Astrocyte (in vitro differentiated cells and primary cell): Measurements from ENCODE around the gene TAF6L. TPM values are rescaled to one million over a fixed set of nuclear protein-coding genes. Genes with fewer than 3 reads are reported as not detected.

Experiments
- DNase-seq: peaks from one replicate; pipeline ENCODE4 v3.0.0-alpha.2; 2010; ENCODE audit warnings: low read depth
- FAIRE-seq: peaks from 2 replicates; lab custom pipeline; 2011; peaks lifted over from hg19 to GRCh38; lab: Jason Lieb, UNC
- H2AFZ ChIP-seq: 2 replicates; pipeline ENCODE4 v1.6.0; 2012; ENCODE audit warnings: low read depth, low read length, inconsistent platforms
- H3K27ac ChIP-seq: 2 replicates; pipeline ENCODE4 v1.5.1; 2011; ENCODE audit warnings: low read depth, low read length, inconsistent platforms
- H3K27me3 ChIP-seq: 2 replicates; pipeline ENCODE4 v1.6.0; 2011; ENCODE audit warnings: low read length, inconsistent platforms; ENCODE audit not compliant: insufficient read depth
- H3K36me3 ChIP-seq: 2 replicates; pipeline ENCODE4 v1.5.1; 2011; ENCODE audit warnings: low read length, inconsistent platforms; ENCODE audit not compliant: insufficient read depth
- H3K4me1 ChIP-seq: 2 replicates; pipeline ENCODE4 v1.5.1; 2011; ENCODE audit warnings: low read length, inconsistent platforms; ENCODE audit not compliant: insufficient read depth
- H3K4me2 ChIP-seq: 2 replicates; pipeline ENCODE4 v1.6.0; 2012; ENCODE audit warnings: low read length, inconsistent platforms
- H3K4me3 ChIP-seq: 2 replicates; pipeline ENCODE4 v1.5.1; 2011; ENCODE audit warnings: low read depth, mild to moderate bottlenecking, low read length, inconsistent platforms; ENCODE audit not compliant: insufficient read depth
- H3K79me2 ChIP-seq: 2 replicates; pipeline ENCODE4 v1.6.0; 2012; ENCODE audit warnings: mild to moderate bottlenecking, low read length, inconsistent platforms; ENCODE audit not compliant: insufficient read depth
- H3K9ac ChIP-seq: 2 replicates; pipeline ENCODE4 v1.6.0; 2012; ENCODE audit warnings: mild to moderate bottlenecking, low read length, inconsistent platforms
- H3K9me3 ChIP-seq: 2 replicates; pipeline ENCODE4 v1.5.1; 2012; ENCODE audit warnings: low read depth, mild to moderate bottlenecking, low read length, inconsistent platforms; ENCODE audit not compliant: insufficient read depth
- H4K20me1 ChIP-seq: 2 replicates; pipeline ENCODE4 v1.6.0; 2012; ENCODE audit warnings: low read length, inconsistent platforms; ENCODE audit not compliant: insufficient read depth
- H3K27ac Mint-ChIP-seq: one replicate; pipeline ENCODE4 v1.8.0; 2021; ENCODE audit warnings: mild to moderate bottlenecking, mixed read lengths; ENCODE audit not compliant: unreplicated experiment
- H3K27me3 Mint-ChIP-seq: one replicate; pipeline ENCODE4 v1.8.0; 2021; ENCODE audit warnings: low read depth, mixed read lengths; ENCODE audit not compliant: unreplicated experiment
- H3K36me3 Mint-ChIP-seq: one replicate; pipeline ENCODE4 v1.8.0; 2021; ENCODE audit warnings: low read depth, mixed read lengths; ENCODE audit not compliant: unreplicated experiment
- H3K4me1 Mint-ChIP-seq: one replicate; pipeline ENCODE4 v1.8.0; 2021; ENCODE audit warnings: low read depth, mixed read lengths; ENCODE audit not compliant: unreplicated experiment
- H3K4me3 Mint-ChIP-seq: one replicate; pipeline ENCODE4 v1.8.0; 2021; ENCODE audit warnings: mild to moderate bottlenecking, moderate library complexity, mixed read lengths; ENCODE audit not compliant: unreplicated experiment
- H3K9me3 Mint-ChIP-seq: one replicate; pipeline ENCODE4 v1.8.0; 2021; ENCODE audit warnings: mild to moderate bottlenecking, mixed read lengths; ENCODE audit not compliant: unreplicated experiment
- CTCF ChIP-seq: IDR thresholded peaks from 2 replicates; pipeline ENCODE4 v1.5.1; 2011; ENCODE audit warnings: low read depth, mild to moderate bottlenecking, inconsistent platforms, low read length, moderate library complexity; ENCODE audit not compliant: insufficient read depth
- EZH2 ChIP-seq: IDR thresholded peaks from 2 replicates; pipeline ENCODE4 v1.6.1; 2012; ENCODE audit warnings: mild to moderate bottlenecking, low read length, inconsistent platforms; ENCODE audit not compliant: insufficient read depth
- total RNA-seq: library from RNA; stranded (reverse); gene quantifications from 2 replicates; pipeline ENCODE4 v1.2.1, GENCODE V29; 2021

The TAF6L gene
- total RNA-seq, 1 donor from 2014 or later: 14.7 TPM

DNA sequence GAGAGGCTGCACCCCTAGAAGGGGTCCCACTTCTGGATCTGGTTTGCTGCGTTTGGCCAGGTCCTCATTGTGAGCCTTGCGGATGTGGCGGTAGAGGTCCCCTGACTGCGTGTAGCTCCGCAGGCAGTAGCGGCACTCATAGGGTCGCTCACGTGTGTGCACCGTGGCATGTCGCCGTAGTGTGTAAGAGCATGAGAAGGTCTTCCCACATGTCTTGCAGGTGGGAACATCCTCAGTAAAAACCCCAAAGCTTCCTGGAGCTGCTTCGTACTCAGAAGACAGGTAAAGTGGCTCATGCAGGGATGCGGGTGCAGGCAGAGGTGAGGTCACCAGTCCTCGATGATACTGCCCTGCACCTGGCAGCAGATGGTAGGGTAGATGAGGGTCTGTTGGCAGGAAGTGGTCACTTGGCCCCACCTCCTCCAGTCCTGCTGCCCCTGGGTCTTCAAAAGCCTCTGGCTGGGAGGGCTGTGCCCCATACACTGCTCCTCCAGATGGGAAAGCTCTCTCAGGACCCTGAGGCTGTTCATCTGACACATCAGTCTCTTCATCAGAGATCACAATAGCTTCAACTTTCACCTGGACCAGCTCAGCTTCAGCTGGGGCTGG lies 18.9 kb upstream of the TAF6L start:
- Mint-ChIP-seq H3K9me3 (no peaks in the 10 kb centered on the region), H3K27me3 (no peaks in the 10 kb centered on the region), H3K36me3 (peaks cover 2% of the 10 kb centered on the region), H3K27ac (peak overlapping the region; percentile 26), H3K4me1 (peaks cover 9% of the 10 kb centered on the region), H3K4me3 (peak overlapping the region; percentile 70)
- no peaks in the 10 kb centered on the region for H4K20me1 ChIP-seq
- no peaks in the 10 kb centered on the region for H3K36me3 ChIP-seq
- H3K4me3 ChIP-seq: no peak overlapping the region
- no peaks in the 10 kb centered on the region for H3K27me3 ChIP-seq
- H3K4me1 ChIP-seq: peaks cover 4% of the 10 kb centered on the region
- no peak for DNase-seq
- no peak for TF ChIP-seq CTCF
- TF ChIP-seq EZH2: no peak
- no peak for FAIRE-seq
- no peak overlapping the region for H3K4me2 ChIP-seq
- H2AFZ ChIP-seq: no peak overlapping the region
- no peak overlapping the region for H3K9ac ChIP-seq
- peaks cover 19% of the 10 kb centered on the region for H3K79me2 ChIP-seq
- H3K9me3 ChIP-seq: no peaks in the 10 kb centered on the region
- no peak overlapping the region for H3K27ac ChIP-seq

- FAIRE-seq (no peak), DNase-seq (no peak)
- H3K9ac ChIP-seq: peak overlapping the region; percentile 93
- H3K27ac Mint-ChIP-seq: peak overlapping the region; percentile 92
- no peaks in the 10 kb centered on the region for H3K36me3 ChIP-seq
- peak overlapping the region; percentile 81 for H3K4me2 ChIP-seq
- H4K20me1 ChIP-seq: no peaks in the 10 kb centered on the region
- no peak for TF ChIP-seq CTCF
- no peak for TF ChIP-seq EZH2
- H3K27me3 Mint-ChIP-seq: no peaks in the 10 kb centered on the region
- H3K4me3 Mint-ChIP-seq: peak overlapping the region; percentile 97
- peak overlapping the region; percentile 91 for H3K27ac ChIP-seq
- peak overlapping the region; percentile 85 for H3K4me3 ChIP-seq
- H3K27me3 ChIP-seq: no peaks in the 10 kb centered on the region
- H3K4me1 ChIP-seq: peaks cover 4% of the 10 kb centered on the region
- H3K9me3 Mint-ChIP-seq: no peaks in the 10 kb centered on the region
- H3K36me3 Mint-ChIP-seq: peaks cover 2% of the 10 kb centered on the region
- peaks cover 9% of the 10 kb centered on the region for H3K4me1 Mint-ChIP-seq
- peaks cover 19% of the 10 kb centered on the region for H3K79me2 ChIP-seq
- H3K9me3 ChIP-seq: no peaks in the 10 kb centered on the region
- peak overlapping the region; percentile 58 for H2AFZ ChIP-seq
Observed at GRCh38 chr11:62752994-62753735, 18.0 kb upstream of the TAF6L start.
